OCI-LY7 (cell line): ENCODE results near the gene COX6B1. TPM values are rescaled to one million over a fixed set of nuclear protein-coding genes. Genes with fewer than 3 reads are reported as not detected.

ENCODE experiments used
- BruUV-seq: library from RNA; stranded (reverse); fragments of 400-500 nt; replicated peaks from 2 replicates; lab custom pipeline; 2021; lab: Mats Ljungman, UMichigan
- CTCF ChIA-PET: fragments of 300-600 bp; sonication (Branson Sonifier 250); formaldehyde crosslinking; loops from one replicate; lab custom pipeline; 2022; ENCODE audit warnings: antibody characterized with exemption; ENCODE audit not compliant: unreplicated experiment; lab: Charles Lee
- POLR2A ChIA-PET: fragments of 300-600 bp; sonication (Branson Sonifier 250); formaldehyde crosslinking; loops from one replicate; lab custom pipeline; 2022; ENCODE audit warnings: antibody characterized with exemption; lab: Charles Lee
- DNase-seq: peaks from one replicate; pipeline ENCODE4 v3.0.0-alpha.2; 2015; ENCODE audit warnings: low spot score
- H2AFZ ChIP-seq: fragments of 200-600 bp; sonication (generic), shearing (Covaris generic); 2 replicates; pipeline ENCODE4 v1.6.1; 2014; ENCODE audit warnings: mild to moderate bottlenecking, antibody characterized with exemption, low read length, moderate library complexity
- H3K27ac ChIP-seq: fragments of 200-600 bp; sonication (generic); 2 replicates; pipeline ENCODE4 v1.5.1; 2014; ENCODE audit warnings: mixed run types, low read depth, mild to moderate bottlenecking, moderate library complexity, low read length, inconsistent platforms; ENCODE audit not compliant: poor library complexity, severe bottlenecking
- H3K36me3 ChIP-seq: fragments of 200-600 bp; sonication (generic); 2 replicates; pipeline ENCODE4 v1.6.1; 2014; ENCODE audit warnings: mild to moderate bottlenecking, antibody characterized with exemption, low read length, moderate library complexity, mixed read lengths; ENCODE audit not compliant: insufficient read depth
- H3K4me1 ChIP-seq: fragments of 200-600 bp; sonication (generic); 2 replicates; pipeline ENCODE4 v1.5.1; 2014; ENCODE audit warnings: mild to moderate bottlenecking, low read length; ENCODE audit not compliant: insufficient read depth, poor library complexity, severe bottlenecking
- H3K4me2 ChIP-seq: fragments of 200-600 bp; sonication (generic); 2 replicates; pipeline ENCODE4 v1.6.1; 2014; ENCODE audit warnings: mild to moderate bottlenecking, low read length
- H3K4me3 ChIP-seq: fragments of 200-600 bp; sonication (generic); 2 replicates; pipeline ENCODE4 v1.5.1; 2014; ENCODE audit warnings: mild to moderate bottlenecking, low read depth, low read length; ENCODE audit not compliant: poor library complexity, severe bottlenecking
- H3K79me2 ChIP-seq: fragments of 200-600 bp; sonication (generic); 2 replicates; pipeline ENCODE4 v1.6.1; 2016; ENCODE audit warnings: low read depth, mild to moderate bottlenecking, low read length, moderate library complexity, mixed read lengths; ENCODE audit not compliant: insufficient read depth
- H3K9me2 ChIP-seq: fragments of 200-600 bp; sonication (generic); 2 replicates; pipeline ENCODE4 v1.6.1; 2016; ENCODE audit warnings: mild to moderate bottlenecking, low read length, mixed read lengths; ENCODE audit not compliant: insufficient read depth
- H3K9me3 ChIP-seq: fragments of 200-600 bp; sonication (generic); 2 replicates; pipeline ENCODE4 v1.6.1; 2014; ENCODE audit warnings: mild to moderate bottlenecking, mixed run types, low read length, mixed read lengths
- H4K20me1 ChIP-seq: fragments of 200-600 bp; sonication (generic); 2 replicates; pipeline ENCODE4 v1.6.1; 2014; ENCODE audit warnings: mild to moderate bottlenecking, antibody characterized with exemption, low read length, moderate library complexity, mixed read lengths; ENCODE audit not compliant: insufficient read depth
- EZH2phosphoT487 ChIP-seq: fragments of 200-600 bp; sonication (generic); IDR thresholded peaks from 2 replicates; pipeline ENCODE4 v1.6.1; 2018; ENCODE audit warnings: low read depth, borderline replicate concordance, mild to moderate bottlenecking, mixed run types, antibody characterized with exemption, low read length, moderate library complexity, mixed read lengths
- intact Hi-C: fragments of 100-400 bp; cut with micrococcal nuclease; formaldehyde crosslinking; loops from one replicate; pipeline ENCODE4 v1.10.0; 2022; ENCODE audit not compliant: unreplicated experiment
- total RNA-seq, 2 experiments: library from RNA; depleted of rRNA in 1 of 2; stranded (reverse); fragments of >200 nt in 1 of 2; shearing (Covaris generic) in 1 of 2; gene quantifications; 2 replicates each; pipeline ENCODE4 v1.2.3, GENCODE V29; 2014 to 2022
- TF ChIP-seq, protein P1 (sequence below): fragments of 200-600 bp; sonication (generic); conservative IDR thresholded peaks from 2 replicates; pipeline ENCODE4 v1.5.1; 2014; ENCODE audit warnings: mild to moderate bottlenecking, antibody characterized with exemption, low read length, moderate library complexity, mixed read lengths

COX6B1 gene
- total RNA-seq, 2 experiments from 2014 or later: 373 to 536 TPM

DNA sequence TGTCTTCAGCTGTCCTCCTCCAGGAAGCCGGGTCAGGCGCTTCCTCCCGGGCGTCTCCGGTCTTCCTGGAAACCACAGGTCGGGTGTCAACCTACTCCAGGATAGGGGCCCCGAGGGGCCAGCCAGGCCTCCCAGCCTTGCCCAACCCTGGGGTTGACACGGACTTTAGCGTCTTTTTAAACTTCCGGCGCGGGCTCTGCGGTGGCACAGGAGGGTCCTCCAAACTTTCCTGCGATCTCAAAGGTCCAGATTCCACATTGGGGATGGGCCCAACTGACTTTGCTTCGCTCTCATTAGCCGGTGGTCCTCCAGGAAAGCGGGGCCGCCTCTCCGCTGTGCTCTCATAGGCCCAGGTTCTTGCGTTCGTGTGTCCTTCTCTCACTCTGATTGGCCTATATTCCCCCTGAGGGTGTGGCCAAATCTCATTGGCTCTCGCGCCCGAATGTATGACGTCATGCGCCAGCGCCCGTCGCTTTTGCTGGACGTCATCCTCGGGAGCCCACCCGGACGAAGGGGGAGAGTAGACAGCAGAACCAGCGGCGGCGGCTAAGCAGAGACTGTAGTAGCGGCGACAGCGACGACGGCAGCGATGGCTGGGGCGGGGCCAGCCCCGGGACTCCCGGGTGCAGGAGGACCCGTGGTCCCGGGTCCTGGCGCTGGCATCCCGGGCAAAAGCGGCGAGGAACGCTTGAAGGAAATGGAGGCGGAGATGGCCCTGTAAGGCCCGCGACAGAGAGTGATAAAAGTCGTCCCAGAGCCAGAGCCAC is 19.4 kb upstream of the COX6B1 start, which contains the start of gene RBM42:
RBM42 (plus strand) TSS at position 472 of the 767 bp plus-strand sequence; CDS start at position 590, 118 bp downstream.
- Histone ChIP-seq H2AFZ (peak within 1 kb of the TSS; percentile 86), H3K9me3 (no peaks in the 10 kb centered on the region), H3K36me3 (peaks cover 34% of the 10 kb centered on the region), H3K9me2 (no peaks in the 10 kb centered on the region), H3K27ac (peak within 1 kb of the TSS; percentile 68), H3K4me2 (peak within 1 kb of the TSS; percentile 96), H3K4me3 (peak within 1 kb of the TSS; percentile 83), H4K20me1 (no peaks in the 10 kb centered on the region), H3K79me2 (peaks cover 10% of the 10 kb centered on the region), H3K4me1 (peaks cover 18% of the 10 kb centered on the region)
- TF ChIP-seq, protein P1, sequence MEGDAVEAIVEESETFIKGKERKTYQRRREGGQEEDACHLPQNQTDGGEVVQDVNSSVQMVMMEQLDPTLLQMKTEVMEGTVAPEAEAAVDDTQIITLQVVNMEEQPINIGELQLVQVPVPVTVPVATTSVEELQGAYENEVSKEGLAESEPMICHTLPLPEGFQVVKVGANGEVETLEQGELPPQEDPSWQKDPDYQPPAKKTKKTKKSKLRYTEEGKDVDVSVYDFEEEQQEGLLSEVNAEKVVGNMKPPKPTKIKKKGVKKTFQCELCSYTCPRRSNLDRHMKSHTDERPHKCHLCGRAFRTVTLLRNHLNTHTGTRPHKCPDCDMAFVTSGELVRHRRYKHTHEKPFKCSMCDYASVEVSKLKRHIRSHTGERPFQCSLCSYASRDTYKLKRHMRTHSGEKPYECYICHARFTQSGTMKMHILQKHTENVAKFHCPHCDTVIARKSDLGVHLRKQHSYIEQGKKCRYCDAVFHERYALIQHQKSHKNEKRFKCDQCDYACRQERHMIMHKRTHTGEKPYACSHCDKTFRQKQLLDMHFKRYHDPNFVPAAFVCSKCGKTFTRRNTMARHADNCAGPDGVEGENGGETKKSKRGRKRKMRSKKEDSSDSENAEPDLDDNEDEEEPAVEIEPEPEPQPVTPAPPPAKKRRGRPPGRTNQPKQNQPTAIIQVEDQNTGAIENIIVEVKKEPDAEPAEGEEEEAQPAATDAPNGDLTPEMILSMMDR: no peak
- TF ChIP-seq EZH2phosphoT487: no peak
- intact Hi-C loops: loop anchor here (2.0 to 5.0 kb wide), 3 partner anchors 16 to 381 kb away; partner anchors contain the start of genes HAUS5 and LSR
- ChIA-PET POLR2A (interaction anchor here (1.9 kb wide), 1 partner anchor 14 kb away, joined by 5 read pairs; no protein-coding TSS in a partner anchor), CTCF (interaction anchor here (0.5 kb wide), 1 partner anchor 473 kb away, joined by 3 read pairs; no protein-coding TSS in a partner anchor)
- peak; percentile 99 for DNase-seq
- BruUV-seq: no TSS peak

DNA sequence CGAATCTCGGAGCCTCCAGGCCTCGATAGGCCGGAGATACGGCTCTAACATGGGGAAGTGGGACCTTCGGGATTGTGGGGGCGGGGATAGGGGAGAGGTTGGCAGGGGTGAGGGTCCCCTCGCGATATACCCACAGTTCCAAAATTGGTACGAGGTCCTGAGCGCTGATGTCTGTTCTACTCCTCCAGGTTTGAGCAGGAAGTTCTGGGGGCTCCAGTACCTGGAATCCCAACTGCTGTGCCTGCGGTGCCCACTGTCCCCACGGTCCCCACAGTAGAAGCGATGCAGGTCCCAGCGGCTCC is 18.8 kb upstream of the COX6B1 start:
- Histone ChIP-seq H3K36me3 (peaks cover 39% of the 10 kb centered on the region), H3K27ac (peak overlapping the region; percentile 9), H3K9me2 (no peaks in the 10 kb centered on the region), H3K9me3 (no peaks in the 10 kb centered on the region), H4K20me1 (no peaks in the 10 kb centered on the region), H3K4me2 (peak overlapping the region; percentile 86), H3K4me1 (peaks cover 18% of the 10 kb centered on the region), H2AFZ (peak overlapping the region; percentile 57; the same call in 1 of the 2 replicates), H3K79me2 (peaks cover 10% of the 10 kb centered on the region), H3K4me3 (peak overlapping the region; percentile 83)
- ChIA-PET POLR2A (interaction anchor here (1.9 kb wide), 1 partner anchor 14 kb away, joined by 5 read pairs; no protein-coding TSS in a partner anchor), CTCF (no interaction called here)
- TF ChIP-seq, protein P1: no peak
- no peak for TF ChIP-seq EZH2phosphoT487
- no peak for DNase-seq
- TSS peak; percentile 60 for BruUV-seq
- intact Hi-C loops: loop anchor here (2.0 to 5.0 kb wide), 3 partner anchors 16 to 382 kb away; partner anchors contain the start of genes HAUS5 and LSR
